IPS DF 6.9 (cell line): Measurements from ENCODE around the gene TUBAL3.

ENCODE experiments used
- DNase-seq: peaks from one replicate; pipeline ENCODE4 v3.0.0-alpha.2; 2013; ENCODE audit warnings: low read depth, low spot score
- H3K27ac ChIP-seq: one replicate; pipeline ENCODE4 v1.5.1; 2013; ENCODE audit warnings: low read length, control low read depth
- H3K27me3 ChIP-seq: 2 replicates; pipeline ENCODE4 v1.6.1; 2013; ENCODE audit warnings: mild to moderate bottlenecking, low read length; ENCODE audit not compliant: control insufficient read depth, insufficient read depth
- H3K36me3 ChIP-seq: 2 replicates; pipeline ENCODE4 v1.6.1; 2013; ENCODE audit warnings: low read length; ENCODE audit not compliant: control insufficient read depth, insufficient read depth
- H3K4me1 ChIP-seq: 2 replicates; pipeline ENCODE4 v1.6.1; 2013; ENCODE audit warnings: low read length; ENCODE audit not compliant: control insufficient read depth, insufficient read depth
- H3K4me3 ChIP-seq: 2 replicates; pipeline ENCODE4 v1.5.1; 2013; ENCODE audit warnings: mild to moderate bottlenecking, low read length
- H3K9me3 ChIP-seq: 2 replicates; pipeline ENCODE4 v1.6.1; 2013; ENCODE audit warnings: low read length, inconsistent platforms; ENCODE audit not compliant: control insufficient read depth, insufficient read depth
- WGBS: extraction: QIAGEN DNeasy Blood & Tissue Kit; methylation state at CpG from one replicate; pipeline ENCODE4 v1.1.7; 2013; ENCODE audit warnings: mixed read lengths, missing lambda C conversion rate; ENCODE audit not compliant: insufficient read length, insufficient coverage; 5-methylcytosine and 5-hydroxymethylcytosine counted together

Gene TUBAL3

GRCh38 chr10:5445006-5445405, 40.4 kb upstream of the TUBAL3 start:
- no peak overlapping the region for H3K4me3 ChIP-seq
- H3K4me1 ChIP-seq: no peaks in the 10 kb centered on the region; the same call in 1 of the 2 replicates
- WGBS: no CpG with 5 or more reads among the region's 5 CpGs
- H3K27me3 ChIP-seq: no peaks in the 10 kb centered on the region
- H3K9me3 ChIP-seq: no peaks in the 10 kb centered on the region
- no peak for DNase-seq
- H3K36me3 ChIP-seq: no peaks in the 10 kb centered on the region
- no peak overlapping the region for H3K27ac ChIP-seq

DNA sequence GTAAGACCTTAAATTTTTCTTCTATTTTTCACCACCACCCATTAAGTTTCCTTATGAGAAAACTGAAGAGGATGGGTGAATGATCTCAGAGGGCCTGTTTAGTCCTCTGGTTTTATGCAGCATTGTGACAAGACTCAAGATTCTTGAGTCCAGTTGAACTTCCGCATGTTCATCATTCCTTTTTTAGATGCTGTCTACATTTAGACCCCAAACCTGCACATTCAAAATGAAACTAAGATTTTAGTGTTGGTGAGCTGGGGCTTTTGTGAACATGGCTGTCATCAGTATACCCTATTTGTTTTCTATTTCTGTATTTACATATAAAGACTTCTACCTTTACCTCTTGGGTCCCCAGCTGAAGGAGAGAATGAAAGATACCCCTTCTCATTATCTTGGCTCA, 38.8 kb upstream of the TUBAL3 start:
- H3K9me3 ChIP-seq: no peaks in the 10 kb centered on the region
- no peaks in the 10 kb centered on the region for H3K27me3 ChIP-seq
- no peaks in the 10 kb centered on the region; the same call in 1 of the 2 replicates for H3K4me1 ChIP-seq
- DNase-seq: no peak
- H3K36me3 ChIP-seq: no peaks in the 10 kb centered on the region
- H3K27ac ChIP-seq: no peak overlapping the region
- WGBS: no CpG with 5 or more reads among the region's 1 CpG
- no peak overlapping the region for H3K4me3 ChIP-seq

GRCh38 chr10:5442990-5443370, 38.4 kb upstream of the TUBAL3 start:
- H3K9me3 ChIP-seq: no peaks in the 10 kb centered on the region
- no peak for DNase-seq
- H3K27ac ChIP-seq: no peak overlapping the region
- H3K27me3 ChIP-seq: no peaks in the 10 kb centered on the region
- no peaks in the 10 kb centered on the region; the same call in 1 of the 2 replicates for H3K4me1 ChIP-seq
- no peak overlapping the region for H3K4me3 ChIP-seq
- no peaks in the 10 kb centered on the region for H3K36me3 ChIP-seq
- no CpG with 5 or more reads among the region's 1 CpG for WGBS

DNA sequence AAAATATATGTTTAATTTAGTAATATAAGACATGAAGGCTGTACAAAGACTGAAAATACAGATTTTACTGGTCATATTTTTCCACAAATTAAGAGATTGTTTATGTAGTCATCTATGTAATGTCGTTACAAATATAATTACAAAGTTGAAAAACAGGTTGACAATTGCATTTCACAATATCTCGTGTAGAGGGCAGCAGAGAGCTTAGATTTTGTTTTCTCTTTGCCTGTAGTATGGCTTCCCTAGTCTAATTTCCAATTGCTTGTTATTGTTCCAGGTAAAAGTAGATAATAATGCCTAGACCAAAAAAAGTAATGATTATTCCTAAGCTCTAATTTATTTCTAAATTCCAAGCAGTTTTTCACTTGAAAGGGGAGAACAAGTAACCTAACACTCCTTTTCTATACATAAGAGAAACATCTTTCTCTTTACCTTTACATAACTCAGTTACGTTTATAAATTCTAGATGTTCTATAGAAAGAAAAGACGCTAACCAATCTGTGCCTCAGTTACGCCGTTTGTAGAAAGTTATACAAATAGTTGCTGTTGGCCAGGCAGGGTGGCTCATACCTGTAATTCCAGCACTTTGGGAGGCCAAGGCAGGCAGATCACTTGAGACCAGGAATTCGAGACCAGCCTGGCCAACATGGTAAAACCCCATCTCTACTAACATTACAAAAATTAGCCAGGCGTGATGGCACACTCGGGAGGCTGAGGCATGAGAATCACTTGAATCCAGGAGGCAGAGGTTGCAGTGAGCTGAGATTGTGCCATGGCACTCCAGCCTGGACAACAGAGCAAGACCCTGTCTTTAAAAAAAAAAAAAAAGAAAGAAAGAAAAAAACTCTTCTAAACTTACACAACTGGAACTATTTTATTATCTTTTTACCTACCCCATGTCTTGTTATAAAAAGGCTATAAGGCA, 37.7 kb upstream of the TUBAL3 start:
- Histone ChIP-seq H3K9me3 (no peaks in the 10 kb centered on the region), H3K4me1 (no peaks in the 10 kb centered on the region), H3K27me3 (no peaks in the 10 kb centered on the region), H3K4me3 (no peak overlapping the region), H3K27ac (no peak overlapping the region), H3K36me3 (no peaks in the 10 kb centered on the region)
- DNase-seq: no peak
- WGBS: no CpG with 5 or more reads among the region's 9 CpGs

- no peak for DNase-seq
- Histone ChIP-seq H3K36me3 (no peaks in the 10 kb centered on the region), H3K27me3 (no peaks in the 10 kb centered on the region), H3K4me1 (no peaks in the 10 kb centered on the region), H3K4me3 (no peak overlapping the region), H3K9me3 (no peaks in the 10 kb centered on the region), H3K27ac (no peak overlapping the region)
- whole genome bisulfite sequencing: no CpG with 5 or more reads among the region's 4 CpGs
Observed at GRCh38 chr10:5441106-5441505, 36.5 kb upstream of the TUBAL3 start.

- no peaks in the 10 kb centered on the region for H3K4me1 ChIP-seq
- no CpG with 5 or more reads among the region's 2 CpGs for WGBS
- no peak for DNase-seq
- H3K27ac ChIP-seq: no peak overlapping the region
- no peaks in the 10 kb centered on the region for H3K36me3 ChIP-seq
- H3K9me3 ChIP-seq: no peaks in the 10 kb centered on the region
- H3K4me3 ChIP-seq: no peak overlapping the region
- H3K27me3 ChIP-seq: no peaks in the 10 kb centered on the region
Observed at GRCh38 chr10:5440206-5440605, 35.6 kb upstream of the TUBAL3 start.

DNA sequence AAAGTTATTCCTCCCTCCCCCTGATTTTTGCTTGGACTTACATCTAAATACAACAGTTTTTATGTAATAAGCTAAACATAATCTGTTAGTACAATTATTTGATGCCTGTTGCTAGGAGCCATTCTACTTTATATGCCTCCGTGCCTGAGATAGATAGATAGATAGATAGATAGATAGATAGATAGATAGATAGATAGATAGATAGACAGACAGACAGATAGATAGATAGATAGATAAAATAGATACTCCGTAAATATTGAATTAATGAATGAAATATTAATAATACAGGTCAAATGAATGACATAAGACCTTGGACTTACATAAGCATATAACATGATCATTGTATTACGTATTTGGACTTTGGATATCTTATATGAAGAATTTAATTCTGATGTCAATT, 30.7 kb upstream of the TUBAL3 start:
- no peak for DNase-seq

GRCh38 chr10:5434017-5434753, 29.6 kb upstream of the TUBAL3 start:
- H3K36me3 ChIP-seq: no peaks in the 10 kb centered on the region; the same call in 1 of the 2 replicates
- H3K4me1 ChIP-seq: no peaks in the 10 kb centered on the region
- H3K27ac ChIP-seq: no peak overlapping the region
- no peak for DNase-seq
- no peak overlapping the region for H3K4me3 ChIP-seq
- H3K27me3 ChIP-seq: no peaks in the 10 kb centered on the region
- H3K9me3 ChIP-seq: no peaks in the 10 kb centered on the region
- no CpG with 5 or more reads among the region's 3 CpGs for WGBS

More for the DNA sequence above, 30.7 kb upstream of the TUBAL3 start:
- Histone ChIP-seq H3K27ac (no peak overlapping the region), H3K27me3 (no peaks in the 10 kb centered on the region), H3K4me3 (no peak overlapping the region), H3K4me1 (no peaks in the 10 kb centered on the region), H3K9me3 (no peaks in the 10 kb centered on the region), H3K36me3 (no peaks in the 10 kb centered on the region; the same call in 1 of the 2 replicates)
- WGBS: no CpG with 5 or more reads among the region's 3 CpGs

- no peak for DNase-seq
- Histone ChIP-seq H3K27ac (no peak overlapping the region), H3K36me3 (no peaks in the 10 kb centered on the region; the same call in 1 of the 2 replicates), H3K27me3 (no peaks in the 10 kb centered on the region), H3K4me3 (no peak overlapping the region), H3K4me1 (no peaks in the 10 kb centered on the region), H3K9me3 (no peaks in the 10 kb centered on the region)
- WGBS: no CpG with 5 or more reads among the region's 1 CpG
Observed at GRCh38 chr10:5433182-5433581, 28.6 kb upstream of the TUBAL3 start.

- Histone ChIP-seq H3K27ac (no peak overlapping the region), H3K9me3 (no peaks in the 10 kb centered on the region), H3K36me3 (no peaks in the 10 kb centered on the region; the same call in 1 of the 2 replicates), H3K4me3 (no peak overlapping the region), H3K4me1 (no peaks in the 10 kb centered on the region), H3K27me3 (no peaks in the 10 kb centered on the region)
- DNase-seq: no peak
- WGBS: no CpG with 5 or more reads among the region's 2 CpGs
Observed at GRCh38 chr10:5428133-5428532, 23.5 kb upstream of the TUBAL3 start.
